ENCODE results near the gene SHMT1.
"Not testable (repeated sequence)": the region's sequence is repeated elsewhere in the genome, so short reads cannot be mapped to it uniquely, and the experiment has no call there.

Gene SHMT1

GRCh38 chr17:18382441-18383078, 19.2 kb upstream of the SHMT1 start:
- no peak overlapping the region for H3K4me3 Mint-ChIP-seq
- no peaks in the 10 kb centered on the region for H3K9me3 Mint-ChIP-seq
- H3K27me3 Mint-ChIP-seq (ENCODE audit: low read depth), result peaks cover 25% of the 10 kb centered on the region
- no peak for DNase-seq (ENCODE audit: low spot score)
- H3K4me1 Mint-ChIP-seq (ENCODE audit: low read depth), result no peaks in the 10 kb centered on the region
- no peak overlapping the region for H3K27ac Mint-ChIP-seq
- no peaks in the 10 kb centered on the region for H3K36me3 Mint-ChIP-seq (ENCODE audit: low read depth)

- DNase-seq (ENCODE audit: low spot score), result no peak
- Mint-ChIP-seq H3K9me3 (no peaks in the 10 kb centered on the region), H3K27ac (no peak overlapping the region), H3K36me3 (ENCODE audit: low read depth) (no peaks in the 10 kb centered on the region), H3K4me3 (no peak overlapping the region), H3K4me1 (ENCODE audit: low read depth) (no peaks in the 10 kb centered on the region), H3K27me3 (ENCODE audit: low read depth) (peaks cover 25% of the 10 kb centered on the region)
Observed at GRCh38 chr17:18381953-18382245, 18.5 kb upstream of the SHMT1 start.

GRCh38 chr17:18381158-18381952, 18.0 kb upstream of the SHMT1 start:
- Mint-ChIP-seq H3K9me3 (no peaks in the 10 kb centered on the region), H3K27ac (no peak overlapping the region), H3K36me3 (ENCODE audit: low read depth) (no peaks in the 10 kb centered on the region), H3K27me3 (ENCODE audit: low read depth) (peaks cover 25% of the 10 kb centered on the region), H3K4me3 (no peak overlapping the region), H3K4me1 (ENCODE audit: low read depth) (no peaks in the 10 kb centered on the region)
- no peak for DNase-seq (ENCODE audit: low spot score)

DNA sequence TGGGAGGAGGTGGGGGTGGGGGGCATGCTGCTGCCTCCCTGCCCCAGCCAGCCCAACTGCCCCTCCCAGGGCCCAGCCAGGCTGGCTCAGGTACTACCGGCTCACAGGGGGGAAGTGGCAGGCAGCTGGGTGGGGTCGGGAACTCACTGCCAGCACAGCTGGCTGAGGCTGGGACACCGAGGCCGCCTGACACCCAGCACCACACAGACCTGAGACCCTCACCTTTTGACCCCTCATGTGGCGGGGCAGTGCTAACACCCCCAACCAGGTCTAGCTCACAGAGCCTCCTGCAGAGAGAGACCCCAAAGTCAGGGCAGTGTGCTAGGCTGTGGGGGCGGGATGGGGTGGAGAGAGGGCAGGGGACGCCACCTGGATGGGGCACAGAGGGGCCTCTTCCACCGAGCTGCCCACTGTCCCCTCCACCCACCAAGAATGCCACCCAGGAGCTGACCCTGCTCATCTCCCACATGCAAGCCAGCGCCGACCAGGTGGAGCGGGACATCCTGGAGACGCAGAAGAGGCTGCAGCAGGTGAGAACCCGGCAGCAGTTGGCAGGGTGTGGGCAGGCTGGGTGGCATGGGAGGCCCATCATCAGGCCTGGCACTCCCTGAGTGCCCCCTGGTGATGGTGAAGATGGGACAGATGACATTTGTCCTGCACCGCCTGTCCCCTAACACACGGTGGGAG, 17.3 kb upstream of the SHMT1 start:
- Mint-ChIP-seq H3K27me3 (ENCODE audit: low read depth) (peaks cover 21% of the 10 kb centered on the region), H3K27ac (no peak overlapping the region), H3K36me3 (ENCODE audit: low read depth) (no peaks in the 10 kb centered on the region), H3K4me1 (ENCODE audit: low read depth) (no peaks in the 10 kb centered on the region), H3K4me3 (no peak overlapping the region), H3K9me3 (no peaks in the 10 kb centered on the region)
- no peak for DNase-seq (ENCODE audit: low spot score)

DNA sequence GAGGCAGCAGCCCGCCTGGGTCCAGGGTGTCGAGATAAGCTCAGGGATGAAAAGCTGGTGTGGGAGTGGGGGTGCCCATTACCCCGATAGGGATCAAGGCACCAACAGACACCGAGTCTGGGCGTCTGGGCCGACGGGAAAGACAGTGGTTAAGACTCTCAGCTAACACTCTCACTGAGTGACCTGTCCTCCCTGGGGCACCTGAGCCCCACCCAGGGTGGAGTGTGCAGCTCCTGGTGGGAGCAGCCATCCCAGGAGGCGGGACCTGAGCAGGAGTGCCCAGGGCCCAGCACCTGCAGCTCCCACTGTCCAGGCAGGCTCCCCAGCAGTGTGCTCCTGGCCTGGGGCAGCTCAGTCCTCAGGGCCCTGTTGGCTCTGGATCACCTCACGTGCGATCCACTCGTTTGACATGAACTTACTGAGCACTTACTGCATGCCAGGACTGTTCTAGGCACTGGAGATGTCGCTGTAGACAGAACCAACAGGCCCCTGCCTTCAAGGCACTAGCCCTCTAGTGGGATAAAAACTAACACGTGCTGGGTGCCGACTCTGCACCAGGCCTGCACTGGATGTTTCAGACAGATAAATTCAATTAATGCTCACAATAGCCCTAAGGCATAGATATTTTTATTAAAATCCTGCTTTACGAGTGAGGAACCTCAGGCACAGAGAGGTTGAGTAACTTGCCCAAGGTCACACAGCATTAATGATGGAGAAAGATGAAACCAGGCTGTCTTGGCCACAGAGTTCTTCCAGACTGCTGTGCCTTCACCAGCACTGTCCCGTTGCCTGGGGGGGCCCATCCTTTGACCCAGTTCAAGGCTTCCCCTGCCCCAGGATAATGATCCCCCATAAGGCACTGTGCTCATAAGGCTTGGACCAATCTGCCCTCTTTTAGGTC, 16.1 kb upstream of the SHMT1 start:
- DNase-seq (ENCODE audit: low spot score), result no peak
- H3K27me3 Mint-ChIP-seq (ENCODE audit: low read depth), result peaks cover 21% of the 10 kb centered on the region
- no peak overlapping the region for H3K27ac Mint-ChIP-seq
- H3K9me3 Mint-ChIP-seq, result peaks cover 4% of the 10 kb centered on the region
- no peaks in the 10 kb centered on the region for H3K4me1 Mint-ChIP-seq (ENCODE audit: low read depth)
- no peaks in the 10 kb centered on the region for H3K36me3 Mint-ChIP-seq (ENCODE audit: low read depth)
- no peak overlapping the region for H3K4me3 Mint-ChIP-seq

DNA sequence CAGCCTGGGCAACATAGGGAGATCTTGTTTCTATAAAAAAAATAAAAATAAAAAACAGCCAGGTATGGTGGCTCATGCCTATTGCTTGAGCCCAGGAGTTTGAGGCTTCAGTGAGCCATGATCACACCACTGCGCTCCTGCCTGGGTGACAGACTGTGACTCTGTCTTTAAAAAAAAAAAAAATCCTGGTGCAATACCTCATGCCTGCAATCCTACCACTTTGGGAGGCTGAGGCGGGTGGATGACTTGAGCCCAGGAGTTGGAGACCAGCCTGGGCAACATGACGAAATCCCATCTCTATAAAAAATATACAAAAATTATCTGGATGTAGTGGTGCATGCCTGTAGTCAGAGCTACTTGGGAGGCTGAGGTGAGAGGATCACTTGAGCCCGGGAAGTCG, 15.3 kb upstream of the SHMT1 start:
- DNase-seq (ENCODE audit: low spot score); H3K4me1 Mint-ChIP-seq (ENCODE audit: low read depth); H3K4me3 Mint-ChIP-seq; H3K27ac Mint-ChIP-seq; H3K36me3 Mint-ChIP-seq (ENCODE audit: low read depth); H3K9me3 Mint-ChIP-seq: not testable (repeated sequence)
- peaks cover 13% of the 10 kb centered on the region for H3K27me3 Mint-ChIP-seq (ENCODE audit: low read depth)

DNA sequence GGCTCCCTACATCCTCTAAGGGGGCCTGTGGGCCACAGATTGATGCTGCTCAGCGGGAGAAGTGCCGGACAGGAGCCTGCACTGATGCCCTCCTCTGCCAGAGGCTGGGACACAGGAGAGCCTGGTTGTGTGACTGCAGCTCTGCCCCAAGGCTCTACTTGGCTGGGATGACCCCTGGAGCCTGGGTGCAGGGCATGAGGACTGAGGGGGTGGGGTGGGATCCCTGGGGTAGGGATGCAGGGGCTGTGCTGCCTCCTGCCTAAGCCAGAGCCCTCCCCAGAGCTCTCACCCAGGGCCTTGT, 14.8 kb upstream of the SHMT1 start:
- Mint-ChIP-seq H3K4me3 (no peak overlapping the region), H3K27ac (no peak overlapping the region), H3K4me1 (ENCODE audit: low read depth) (no peaks in the 10 kb centered on the region), H3K9me3 (peaks cover 4% of the 10 kb centered on the region), H3K36me3 (ENCODE audit: low read depth) (no peaks in the 10 kb centered on the region), H3K27me3 (ENCODE audit: low read depth) (peaks cover 13% of the 10 kb centered on the region)
- no peak for DNase-seq (ENCODE audit: low spot score)

DNA sequence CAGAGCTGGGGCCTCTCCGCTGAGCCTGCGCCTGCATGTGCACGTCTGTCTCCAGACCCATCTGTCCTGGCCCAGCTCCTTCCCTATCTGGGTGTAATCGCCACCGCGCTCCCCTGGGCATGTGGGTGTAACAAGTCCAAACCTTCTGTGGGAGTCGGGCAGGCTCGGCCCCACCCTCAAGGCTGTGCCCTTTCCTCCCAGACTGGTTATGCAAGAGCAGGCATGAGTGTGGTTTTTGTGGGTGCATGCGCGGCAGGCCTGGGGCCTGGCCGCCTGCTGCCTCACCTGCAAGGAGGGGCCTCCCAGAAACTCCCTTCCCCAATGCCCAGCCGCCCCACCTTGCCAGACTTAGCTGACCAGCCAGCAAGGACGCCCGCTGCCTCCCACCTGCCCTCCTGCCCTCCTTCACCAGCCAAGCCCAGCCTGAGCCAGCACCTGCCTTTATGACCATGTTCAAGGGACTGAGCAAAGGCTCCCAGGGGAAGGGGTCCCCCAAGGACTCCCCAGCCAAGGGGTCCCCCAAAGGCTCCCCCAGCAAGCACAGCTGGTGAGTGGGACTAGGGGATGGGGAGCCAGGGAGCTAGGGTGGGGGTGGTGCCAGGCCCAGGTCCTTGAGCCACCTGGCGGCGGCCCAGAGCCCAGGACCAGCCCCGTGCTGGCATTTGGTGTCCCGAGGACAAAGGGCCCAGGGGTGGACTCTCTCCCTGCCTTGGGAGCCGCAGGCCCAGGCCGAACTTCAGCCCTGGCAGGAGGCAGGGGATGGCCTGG, 14.3 kb upstream of the SHMT1 start, which contains the start of gene EVPLL:
Gene EVPLL (plus strand): TSS at position 342 of the 768 bp plus-strand sequence. CDS start 3,160 bp downstream, outside the sequence.
- Mint-ChIP-seq H3K27me3 (ENCODE audit: low read depth) (peaks cover 10% of the 10 kb centered on the region), H3K27ac (no peak within 1 kb of the TSS), H3K36me3 (ENCODE audit: low read depth) (no peaks in the 10 kb centered on the region), H3K4me1 (ENCODE audit: low read depth) (no peaks in the 10 kb centered on the region), H3K9me3 (peaks cover 4% of the 10 kb centered on the region), H3K4me3 (no peak within 1 kb of the TSS)
- DNase-seq (ENCODE audit: low spot score), result no peak

DNA sequence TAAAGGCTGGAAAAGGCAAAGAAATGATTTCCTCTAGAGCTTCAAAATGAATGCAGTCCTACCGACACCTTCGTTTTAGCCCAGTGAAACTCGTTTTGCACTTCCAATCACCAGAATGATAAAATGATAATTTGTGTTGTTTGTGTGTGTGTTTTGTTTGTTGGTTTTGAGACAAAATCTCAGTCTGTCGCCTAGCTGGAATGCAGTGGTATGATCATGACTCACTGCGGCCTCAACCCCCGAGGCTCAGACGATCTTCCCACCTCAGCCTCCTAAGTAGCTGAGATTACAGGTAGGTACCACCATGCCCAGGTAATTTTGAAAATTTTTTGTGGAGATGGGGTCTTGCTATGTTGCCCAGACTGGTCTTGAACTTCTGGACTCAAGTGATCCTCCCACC, 10.9 kb upstream of the SHMT1 start:
- no peak overlapping the region for H3K4me3 Mint-ChIP-seq
- H3K27ac Mint-ChIP-seq, result no peak overlapping the region
- DNase-seq (ENCODE audit: low spot score), result no peak
- no peaks in the 10 kb centered on the region for H3K36me3 Mint-ChIP-seq (ENCODE audit: low read depth)
- peaks cover 2% of the 10 kb centered on the region for H3K27me3 Mint-ChIP-seq (ENCODE audit: low read depth)
- H3K9me3 Mint-ChIP-seq, result peaks cover 4% of the 10 kb centered on the region
- H3K4me1 Mint-ChIP-seq (ENCODE audit: low read depth), result peaks cover 14% of the 10 kb centered on the region

GRCh38 chr17:18373181-18373580, 9.8 kb upstream of the SHMT1 start:
- not testable (repeated sequence) for H3K36me3 Mint-ChIP-seq (ENCODE audit: low read depth); H3K4me3 Mint-ChIP-seq; H3K9me3 Mint-ChIP-seq; H3K27ac Mint-ChIP-seq; H3K27me3 Mint-ChIP-seq (ENCODE audit: low read depth)
- peak; percentile 16 for DNase-seq (ENCODE audit: low spot score)
- peaks cover 14% of the 10 kb centered on the region for H3K4me1 Mint-ChIP-seq (ENCODE audit: low read depth)

DNA sequence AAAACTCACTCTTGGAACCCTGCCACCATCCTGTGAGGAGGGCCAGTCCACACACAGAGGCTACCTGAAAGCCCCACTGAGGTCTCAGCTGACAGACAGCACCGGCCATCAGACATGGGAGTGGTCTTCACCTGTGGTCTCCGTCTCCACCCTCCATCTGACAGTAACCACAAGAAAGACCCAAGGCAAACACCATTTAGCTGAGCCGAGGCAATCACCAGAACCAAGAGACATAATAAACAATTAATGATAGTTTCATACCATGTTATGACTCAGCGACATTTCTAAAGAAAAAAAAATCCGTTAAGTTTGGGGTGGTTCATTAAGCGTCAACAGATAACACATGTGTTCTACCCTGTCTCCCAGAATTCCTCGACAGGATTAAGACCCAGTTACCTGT, 8.1 kb upstream of the SHMT1 start:
- Mint-ChIP-seq H3K4me3 (no peak overlapping the region), H3K27me3 (ENCODE audit: low read depth) (peaks cover 2% of the 10 kb centered on the region), H3K36me3 (ENCODE audit: low read depth) (no peaks in the 10 kb centered on the region), H3K9me3 (peaks cover 4% of the 10 kb centered on the region), H3K4me1 (ENCODE audit: low read depth) (peaks cover 14% of the 10 kb centered on the region), H3K27ac (no peak overlapping the region)
- DNase-seq (ENCODE audit: low spot score), result no peak

DNA sequence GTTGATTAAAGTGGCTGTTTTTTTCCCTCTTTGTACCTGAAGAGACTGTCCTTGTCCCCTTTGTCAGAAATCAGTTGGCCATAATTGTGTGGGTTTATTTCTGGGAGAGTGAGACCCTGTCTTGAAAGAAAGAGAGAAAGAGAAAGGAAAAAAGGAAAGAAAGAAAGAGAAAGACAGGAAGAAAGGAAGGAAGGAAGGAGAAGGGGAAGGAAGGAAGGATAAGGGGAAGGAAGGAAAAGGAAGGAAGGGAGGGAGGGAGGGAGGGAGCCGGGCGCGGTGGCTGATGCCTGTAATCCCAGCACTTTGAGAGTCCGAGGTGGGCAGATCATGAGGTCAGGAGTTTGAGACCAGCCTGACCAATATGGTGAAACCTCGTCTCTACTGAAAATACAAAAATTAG, 7.4 kb upstream of the SHMT1 start:
- Mint-ChIP-seq H3K27ac (no peak overlapping the region), H3K4me1 (ENCODE audit: low read depth) (peaks cover 14% of the 10 kb centered on the region), H3K27me3 (ENCODE audit: low read depth) (peaks cover 2% of the 10 kb centered on the region), H3K4me3 (no peak overlapping the region), H3K9me3 (peaks cover 4% of the 10 kb centered on the region), H3K36me3 (ENCODE audit: low read depth) (no peaks in the 10 kb centered on the region)
- no peak for DNase-seq (ENCODE audit: low spot score)

DNA sequence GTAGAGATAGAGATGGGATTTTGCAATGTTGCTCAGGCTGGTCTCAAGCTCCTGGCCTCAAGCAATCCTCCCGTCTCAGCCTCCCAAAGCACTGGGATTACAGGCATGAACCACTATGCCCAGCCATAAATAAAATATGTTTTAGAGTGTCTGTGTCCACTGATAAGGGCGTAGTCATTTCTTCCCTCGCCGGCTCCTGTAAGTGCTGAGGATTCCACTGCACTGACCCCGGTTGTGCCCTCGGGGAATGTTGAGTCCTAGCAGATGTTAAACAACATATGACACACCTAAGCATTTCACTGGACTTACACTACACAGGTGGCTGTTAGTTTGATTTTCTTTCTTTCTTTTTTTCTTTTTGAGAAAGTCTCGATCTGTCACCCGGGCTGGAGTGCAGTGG, 5.6 kb upstream of the SHMT1 start:
- no peak for DNase-seq (ENCODE audit: low spot score)

More for the DNA sequence above, 5.6 kb upstream of the SHMT1 start:
- Mint-ChIP-seq H3K4me1 (ENCODE audit: low read depth) (peaks cover 14% of the 10 kb centered on the region), H3K9me3 (no peaks in the 10 kb centered on the region), H3K4me3 (no peak overlapping the region), H3K36me3 (ENCODE audit: low read depth) (no peaks in the 10 kb centered on the region), H3K27ac (no peak overlapping the region), H3K27me3 (ENCODE audit: low read depth) (peaks cover 2% of the 10 kb centered on the region)
